GM18907 (cell line): ENCODE measurements around the gene DNAH5.
"Not testable (repeated sequence)": the region's sequence is repeated elsewhere in the genome, so short reads cannot be mapped to it uniquely, and the experiment has no call there.

ENCODE experiments used
- ATAC-seq: cut with Tn5 transposase; IDR thresholded peaks from one replicate; pipeline ENCODE4 v1.9.1; 2021; ENCODE audit warnings: mild to moderate bottlenecking, moderate library complexity; ENCODE audit not compliant: unreplicated experiment

DNAH5 gene

DNA sequence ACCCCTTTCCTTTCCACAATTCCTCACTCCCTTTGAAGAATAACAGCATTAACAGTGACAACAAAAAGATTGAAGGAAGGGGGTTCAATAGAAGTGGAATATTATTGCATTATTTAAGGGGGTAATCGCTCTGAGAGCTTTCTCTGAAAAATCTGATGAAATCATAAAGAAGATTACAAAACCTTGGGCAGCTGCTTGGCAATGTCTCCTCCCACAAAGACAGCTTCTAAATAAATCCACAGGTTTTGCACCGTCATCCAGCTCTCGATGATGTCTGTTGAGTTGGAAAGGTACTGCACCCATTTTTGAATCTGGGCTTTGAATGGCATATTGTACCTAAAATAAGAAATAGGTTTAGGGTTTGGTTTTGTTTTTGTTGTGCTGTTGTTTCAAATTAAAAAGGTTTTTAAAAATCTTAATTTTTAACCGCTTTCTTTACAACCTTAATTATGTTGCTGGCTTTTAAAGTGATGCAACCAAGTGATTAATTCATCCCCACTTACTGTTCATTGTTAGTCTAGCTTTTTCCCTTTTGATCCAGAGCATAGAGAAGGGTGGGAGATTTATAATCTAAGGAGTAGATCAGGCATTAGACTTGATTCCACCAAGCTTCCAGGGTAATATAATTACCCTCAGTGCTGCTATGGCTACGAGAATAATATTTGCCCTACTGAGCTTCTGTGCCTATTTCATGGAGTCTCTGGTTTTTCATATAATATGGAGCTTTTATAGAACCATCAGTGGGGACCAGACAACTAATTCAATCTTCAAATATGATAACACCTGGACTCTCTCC, 85.0 kb downstream of the DNAH5 start:
- no peak for ATAC-seq

DNA sequence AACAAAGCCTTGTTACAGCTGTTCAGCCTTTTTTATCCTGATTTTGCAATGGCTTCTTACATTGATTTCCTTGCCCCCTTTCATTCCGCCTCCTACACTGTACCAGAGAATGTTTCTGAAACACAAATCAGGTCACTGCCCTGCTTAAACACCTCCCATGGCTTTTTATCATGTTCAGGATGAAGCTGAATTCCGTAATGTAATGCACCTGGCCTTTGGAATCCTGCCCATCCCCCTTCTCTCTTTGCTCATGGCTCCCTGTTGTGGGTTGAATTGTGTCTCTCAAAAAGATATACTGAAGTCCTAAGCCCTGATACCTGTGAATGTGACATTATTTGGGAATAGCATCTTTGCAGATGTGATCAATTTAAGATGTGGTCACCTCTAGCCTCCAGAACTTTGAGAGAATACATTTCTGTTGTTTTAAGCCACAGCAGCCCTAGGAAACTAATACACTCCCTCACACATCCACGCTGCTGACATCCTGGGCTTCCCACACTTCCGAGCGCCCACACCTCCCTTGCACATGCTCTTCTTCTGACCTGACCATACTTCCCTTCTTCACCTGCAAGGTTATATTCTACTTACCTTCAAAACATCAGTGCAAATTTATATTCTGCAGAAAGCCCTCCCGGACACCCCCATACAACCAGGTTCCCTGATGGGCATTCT, 101.2 kb downstream of the DNAH5 start:
- no peak for ATAC-seq

GRCh38 chr5:13833440-13833839, 111.0 kb downstream of the DNAH5 start:
- no peak for ATAC-seq

GRCh38 chr5:13831351-13831750, 113.1 kb downstream of the DNAH5 start:
- ATAC-seq, result no peak

DNA sequence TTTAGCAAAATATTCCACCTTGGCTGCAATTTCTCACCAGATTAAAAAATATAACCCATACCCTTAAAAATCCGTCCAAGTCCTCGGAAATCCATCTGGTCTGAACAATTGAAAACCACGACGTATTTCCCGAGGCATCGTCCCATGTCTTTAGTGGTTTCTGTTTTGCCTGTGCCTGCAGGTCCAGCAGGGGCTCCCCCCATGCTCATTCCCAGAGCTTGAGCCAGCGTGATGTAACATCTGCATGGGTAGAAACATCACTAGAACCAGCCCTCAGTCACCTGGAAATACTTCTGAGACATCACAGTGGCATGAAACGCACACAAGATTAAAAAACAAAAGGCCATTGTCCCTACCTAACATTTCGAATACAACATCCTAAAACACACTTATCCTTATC, 114.0 kb downstream of the DNAH5 start:
- ATAC-seq, result no peak

GRCh38 chr5:13821366-13821765, 123.1 kb downstream of the DNAH5 start:
- ATAC-seq, result no peak

GRCh38 chr5:13816126-13816525, 128.4 kb downstream of the DNAH5 start:
- no peak for ATAC-seq

GRCh38 chr5:13814301-13814700, 130.2 kb downstream of the DNAH5 start:
- no peak for ATAC-seq

GRCh38 chr5:13809921-13810320, 134.6 kb downstream of the DNAH5 start:
- ATAC-seq, result no peak

DNA sequence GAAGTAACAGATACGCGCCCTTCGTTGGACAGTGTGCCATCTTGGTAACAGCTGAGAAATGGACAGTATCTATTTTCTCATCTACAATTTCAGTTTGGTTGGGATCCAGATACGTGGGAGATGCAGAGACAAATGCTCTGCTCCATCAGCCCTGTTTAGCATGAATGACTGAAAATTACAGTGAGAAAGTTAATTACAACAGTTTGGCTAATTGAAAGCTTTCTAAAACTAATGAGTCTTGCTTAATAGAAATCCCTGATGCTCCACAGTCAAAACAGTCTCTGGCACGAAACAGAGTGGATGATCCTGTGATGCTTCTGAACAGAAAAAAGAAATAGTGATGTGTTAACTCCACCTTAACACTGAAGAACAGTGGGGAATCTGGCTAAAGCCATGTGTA, 140.2 kb downstream of the DNAH5 start:
- ATAC-seq, result no peak

- ATAC-seq, result not testable (repeated sequence)
Observed at GRCh38 chr5:13798569-13798968, 145.9 kb downstream of the DNAH5 start.

DNA sequence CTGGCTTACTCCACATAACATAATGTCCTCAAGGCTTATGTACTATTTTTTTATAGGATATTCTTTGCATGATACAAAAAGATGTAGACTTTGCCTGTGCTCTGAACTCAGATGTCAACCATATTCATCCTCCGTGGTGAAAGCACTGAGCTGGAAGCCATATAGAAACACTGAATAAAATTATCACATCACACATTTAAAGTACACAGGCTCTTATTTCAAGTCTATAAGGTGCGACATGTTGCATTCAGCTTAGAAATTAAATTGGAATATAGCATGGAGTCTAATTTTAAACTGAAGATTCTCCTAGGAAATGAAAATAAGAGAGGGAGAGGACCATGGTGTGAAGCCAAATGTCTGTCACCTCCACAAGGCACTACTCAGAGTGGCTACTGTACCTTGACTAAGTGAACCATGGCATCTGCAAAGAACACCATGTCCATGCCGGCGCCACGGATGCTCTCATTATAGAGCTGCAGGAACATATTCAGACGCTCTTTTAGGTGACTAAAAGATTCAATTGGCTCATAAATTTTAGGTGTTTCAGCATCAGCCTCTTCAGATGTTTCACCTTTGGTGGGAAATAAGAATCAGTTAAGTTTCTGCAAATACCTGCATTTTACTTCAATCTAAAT, 158.6 kb downstream of the DNAH5 start:
- no peak for ATAC-seq

- no peak for ATAC-seq
Observed at GRCh38 chr5:13783726-13784125, 160.8 kb downstream of the DNAH5 start.

DNA sequence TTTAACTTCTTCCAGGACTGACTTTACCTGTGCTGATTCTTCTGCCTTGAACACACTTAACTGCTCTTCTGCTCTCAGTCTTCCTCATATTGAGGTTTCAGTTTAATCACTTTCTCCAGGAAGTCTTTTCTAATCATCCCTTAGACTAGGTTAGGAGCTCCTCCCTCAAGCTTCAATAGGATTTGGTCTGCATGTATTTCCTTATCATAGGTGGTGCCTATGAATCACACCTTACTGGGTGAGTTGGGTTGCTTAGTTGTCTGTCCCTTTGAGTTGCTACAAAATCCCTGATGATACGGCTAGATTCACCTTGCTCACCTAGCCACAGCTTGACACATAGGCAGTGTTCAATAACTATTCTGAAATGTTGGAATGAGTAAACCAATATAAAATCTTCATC, 164.4 kb downstream of the DNAH5 start:
- no peak for ATAC-seq

GRCh38 chr5:13773649-13774048, 170.8 kb downstream of the DNAH5 start:
- ATAC-seq, result no peak

DNA sequence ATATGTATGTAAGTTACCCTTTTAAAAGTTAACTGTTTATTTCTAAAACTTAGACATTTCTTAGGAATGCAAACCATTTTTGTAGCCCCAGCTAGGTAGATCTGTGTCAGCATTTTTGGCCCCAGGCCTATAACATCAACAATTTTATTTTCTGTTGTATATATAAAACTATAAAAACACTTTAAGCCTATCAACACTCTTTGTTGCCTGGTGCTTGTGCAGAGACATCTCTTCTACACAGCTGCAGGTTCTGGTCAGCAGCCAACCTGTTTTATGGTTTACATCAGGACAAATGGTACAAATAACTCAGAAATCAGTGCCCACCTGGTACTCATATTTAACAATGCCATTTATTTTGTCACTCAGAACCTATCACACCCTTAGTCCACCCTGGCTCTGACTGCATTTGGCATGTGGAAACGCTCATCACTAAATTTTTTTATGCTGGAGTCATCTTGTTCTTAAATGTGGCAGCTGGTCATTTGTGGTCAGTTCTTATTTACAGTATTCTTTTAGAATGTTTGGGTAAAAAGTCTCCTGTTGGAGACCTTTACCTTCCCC, 173.4 kb downstream of the DNAH5 start:
- no peak for ATAC-seq

DNA sequence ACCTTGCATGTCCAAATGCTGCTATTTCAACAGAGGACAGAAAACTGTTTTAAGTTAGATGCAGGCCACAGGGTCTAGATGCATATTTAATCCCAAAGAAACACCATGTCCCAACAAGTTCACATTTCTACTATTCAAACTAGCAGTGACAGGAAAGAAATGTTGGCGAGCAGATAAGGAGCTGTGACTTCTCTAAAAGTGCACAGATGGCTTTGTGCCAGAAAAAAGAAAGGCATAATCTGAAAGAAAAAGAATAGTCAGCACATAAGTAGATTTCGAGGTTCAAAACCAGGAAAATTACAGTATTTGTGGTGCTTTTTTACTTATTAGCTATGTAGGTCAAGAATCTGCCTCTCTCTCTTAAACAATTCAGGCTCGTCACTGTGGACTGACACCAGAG, 178.3 kb downstream of the DNAH5 start:
- ATAC-seq, result no peak

DNA sequence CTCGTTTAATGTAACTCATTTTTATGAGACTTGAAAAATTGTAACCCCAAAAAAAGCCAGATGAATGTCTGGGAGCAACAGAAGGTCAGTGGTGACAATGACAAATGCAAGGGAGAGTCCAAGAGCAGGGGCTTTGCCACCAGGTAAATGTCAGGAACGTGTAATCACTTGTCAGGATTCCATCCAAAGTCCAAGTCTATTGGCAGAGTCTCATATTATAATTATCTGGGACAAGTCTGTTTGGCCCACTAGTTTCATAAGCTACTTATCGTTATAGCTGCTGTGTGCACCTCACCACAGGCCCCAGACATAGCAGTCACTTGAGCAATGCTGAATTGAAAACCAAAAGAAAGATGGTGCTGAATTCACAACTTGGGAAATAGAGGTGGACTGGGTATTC, 180.8 kb downstream of the DNAH5 start:
- ATAC-seq, result no peak

- ATAC-seq, result no peak
Observed at GRCh38 chr5:13749766-13750165, 194.7 kb downstream of the DNAH5 start.

- ATAC-seq, result no peak
Observed at GRCh38 chr5:13746026-13746425, 198.5 kb downstream of the DNAH5 start.

DNA sequence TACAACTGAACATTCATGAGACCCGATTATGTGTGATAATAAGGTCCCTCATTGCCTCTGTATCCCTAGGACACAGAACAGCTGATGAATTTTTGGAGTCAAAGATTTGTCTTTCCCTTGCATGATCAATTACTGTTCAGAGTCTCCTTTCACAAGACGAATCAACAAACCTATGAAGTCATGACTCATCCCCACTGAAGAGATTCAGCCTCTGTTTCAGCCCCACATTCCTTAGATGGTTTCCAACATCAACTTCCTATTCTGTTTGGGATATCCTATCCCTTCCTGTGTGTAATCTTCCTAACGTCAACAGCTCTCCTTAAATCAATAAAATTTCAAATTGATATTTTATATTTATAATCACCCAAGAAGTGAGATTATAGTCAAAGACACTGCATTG, 199.0 kb downstream of the DNAH5 start:
- ATAC-seq, result no peak

- no peak for ATAC-seq
Observed at GRCh38 chr5:13740471-13740870, 204.0 kb downstream of the DNAH5 start.
